ENCODE results near the gene C1QTNF5.

DNA sequence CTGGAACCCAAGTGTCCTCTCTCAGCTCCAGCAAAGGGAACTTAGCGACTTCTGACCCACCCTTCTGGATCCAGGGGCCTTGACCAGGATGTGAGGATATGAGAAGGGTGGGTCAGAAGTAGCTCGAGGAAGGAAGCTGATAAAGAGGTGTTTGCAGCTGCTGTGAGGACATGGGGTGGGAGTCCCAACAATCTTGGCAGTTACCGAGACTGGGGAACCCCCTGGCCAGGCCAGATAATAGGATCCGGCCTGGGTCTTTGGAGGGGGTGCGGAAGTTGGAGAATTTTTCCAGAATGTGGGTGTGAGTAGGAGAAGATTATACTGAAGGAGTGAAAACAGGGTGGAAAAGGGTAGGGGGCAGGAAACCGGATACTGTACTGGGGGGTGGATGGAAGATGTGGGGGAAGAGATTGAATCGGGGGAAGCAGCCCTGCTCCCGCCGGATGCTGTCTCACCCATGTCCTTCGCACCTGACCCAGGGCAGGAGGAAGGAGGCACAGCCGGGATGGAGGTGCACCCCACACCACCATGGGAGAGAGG is 20.9 kb downstream of the C1QTNF5 start:
- TF ChIP-seq JUN (IDR thresholded peaks at IDR 0.05; ENCODE audit: low read depth, low read length) (no peak), POLR2AphosphoS5 (IDR thresholded peaks at IDR 0.05; ENCODE audit: low read depth, low read length) (no peak), EZH2 (IDR thresholded peaks at IDR 0.05; ENCODE audit: low read depth, low read length, severe bottlenecking) (no peak), YY1 (IDR thresholded peaks at IDR 0.05; ENCODE audit: low read depth, low read length) (no peak)
- TF ChIP-seq, protein P1, sequence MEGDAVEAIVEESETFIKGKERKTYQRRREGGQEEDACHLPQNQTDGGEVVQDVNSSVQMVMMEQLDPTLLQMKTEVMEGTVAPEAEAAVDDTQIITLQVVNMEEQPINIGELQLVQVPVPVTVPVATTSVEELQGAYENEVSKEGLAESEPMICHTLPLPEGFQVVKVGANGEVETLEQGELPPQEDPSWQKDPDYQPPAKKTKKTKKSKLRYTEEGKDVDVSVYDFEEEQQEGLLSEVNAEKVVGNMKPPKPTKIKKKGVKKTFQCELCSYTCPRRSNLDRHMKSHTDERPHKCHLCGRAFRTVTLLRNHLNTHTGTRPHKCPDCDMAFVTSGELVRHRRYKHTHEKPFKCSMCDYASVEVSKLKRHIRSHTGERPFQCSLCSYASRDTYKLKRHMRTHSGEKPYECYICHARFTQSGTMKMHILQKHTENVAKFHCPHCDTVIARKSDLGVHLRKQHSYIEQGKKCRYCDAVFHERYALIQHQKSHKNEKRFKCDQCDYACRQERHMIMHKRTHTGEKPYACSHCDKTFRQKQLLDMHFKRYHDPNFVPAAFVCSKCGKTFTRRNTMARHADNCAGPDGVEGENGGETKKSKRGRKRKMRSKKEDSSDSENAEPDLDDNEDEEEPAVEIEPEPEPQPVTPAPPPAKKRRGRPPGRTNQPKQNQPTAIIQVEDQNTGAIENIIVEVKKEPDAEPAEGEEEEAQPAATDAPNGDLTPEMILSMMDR (IDR thresholded peaks at IDR 0.05; ENCODE audit: control extremely low read depth in 1 of 3, insufficient read depth in 1 of 3, low read depth in 1 of 3, low read length in 3 of 3), result no peak

Measured in H1 (cell line).